ENCODE measurements around the gene KIF4A.

KIF4A gene

GRCh38 chrX:70444946-70445656 is 155.2 kb downstream of the KIF4A start:
- DNase-seq: no peak

- DNase-seq: no peak
Measured at GRCh38 chrX:70445951-70446350, 156.0 kb downstream of the KIF4A start.

GRCh38 chrX:70446380-70447350 is 156.8 kb downstream of the KIF4A start:
- DNase-seq: no peak

GRCh38 chrX:70449457-70449966 is 159.6 kb downstream of the KIF4A start:
- no peak for DNase-seq

GRCh38 chrX:70452143-70452733 is 162.3 kb downstream of the KIF4A start:
- peak; percentile 28 for DNase-seq

GRCh38 chrX:70453024-70453618 is 163.2 kb downstream of the KIF4A start:
- no peak for DNase-seq

- DNase-seq: peak; percentile 90
Measured at GRCh38 chrX:70454441-70455365, 164.8 kb downstream of the KIF4A start.

- DNase-seq: peak; percentile 25
Measured at GRCh38 chrX:70455366-70456202, 165.7 kb downstream of the KIF4A start.

- DNase-seq: no peak
Measured at GRCh38 chrX:70456256-70456655, 166.4 kb downstream of the KIF4A start.

GRCh38 chrX:70461026-70461425 is 171.1 kb downstream of the KIF4A start:
- no peak for DNase-seq

GRCh38 chrX:70464051-70464450 is 174.1 kb downstream of the KIF4A start:
- DNase-seq: no peak

- DNase-seq: no peak
Measured at GRCh38 chrX:70466968-70467367, 177.1 kb downstream of the KIF4A start.

GRCh38 chrX:70468709-70469108 is 178.8 kb downstream of the KIF4A start:
- no peak for DNase-seq
